Testis (tissue), 2 donors: ENCODE measurements around the gene OR6A2.

Experiments used
- POLR2A ChIP-seq: fragments of 450-650 bp; IDR thresholded peaks from one replicate; pipeline ENCODE4 v1.6.1; 2017; ENCODE audit warnings: antibody characterized with exemption, mild to moderate bottlenecking, moderate library complexity
- TF ChIP-seq, protein P1 (sequence below), 3 experiments: fragments of 450-650 bp in 2 of 3; fragments of 200-600 bp in 1 of 3; sonication (generic) in 1 of 3; IDR thresholded peaks; one replicate each; pipeline ENCODE4 v1.5.1; 2016 to 2019; ENCODE audit warnings: antibody characterized with exemption in 3 of 3, mild to moderate bottlenecking in 2 of 3, moderate library complexity in 1 of 3

DNA sequence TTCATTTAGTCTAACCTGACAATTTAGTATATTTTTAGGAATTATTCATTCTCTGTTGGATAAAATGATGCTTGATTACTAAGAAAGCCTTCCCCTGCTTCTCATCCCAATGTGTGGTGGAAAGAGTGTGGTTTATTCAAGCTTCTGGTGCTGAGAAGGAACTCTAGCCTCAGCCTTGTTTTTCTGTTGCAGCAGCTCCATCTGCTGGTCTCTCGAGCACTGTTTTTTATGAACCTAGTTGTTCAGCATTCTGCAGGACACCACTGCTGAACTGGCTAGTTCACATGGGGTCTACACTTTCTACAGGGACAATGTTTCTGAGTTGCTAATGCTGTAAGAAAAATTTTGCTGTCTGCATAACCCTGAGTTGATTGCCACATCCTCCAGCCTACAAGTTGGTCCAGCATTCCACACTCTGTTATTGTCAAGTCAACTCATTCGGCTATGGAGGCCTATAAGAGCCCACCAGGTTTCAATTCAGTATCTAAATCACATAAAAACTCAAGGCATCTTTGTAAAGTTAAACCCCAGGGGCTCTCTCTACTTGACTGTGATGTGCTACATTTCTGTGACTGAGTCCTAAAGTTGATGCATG is 42.0 kb downstream of the OR6A2 start:
- TF ChIP-seq, protein P1, sequence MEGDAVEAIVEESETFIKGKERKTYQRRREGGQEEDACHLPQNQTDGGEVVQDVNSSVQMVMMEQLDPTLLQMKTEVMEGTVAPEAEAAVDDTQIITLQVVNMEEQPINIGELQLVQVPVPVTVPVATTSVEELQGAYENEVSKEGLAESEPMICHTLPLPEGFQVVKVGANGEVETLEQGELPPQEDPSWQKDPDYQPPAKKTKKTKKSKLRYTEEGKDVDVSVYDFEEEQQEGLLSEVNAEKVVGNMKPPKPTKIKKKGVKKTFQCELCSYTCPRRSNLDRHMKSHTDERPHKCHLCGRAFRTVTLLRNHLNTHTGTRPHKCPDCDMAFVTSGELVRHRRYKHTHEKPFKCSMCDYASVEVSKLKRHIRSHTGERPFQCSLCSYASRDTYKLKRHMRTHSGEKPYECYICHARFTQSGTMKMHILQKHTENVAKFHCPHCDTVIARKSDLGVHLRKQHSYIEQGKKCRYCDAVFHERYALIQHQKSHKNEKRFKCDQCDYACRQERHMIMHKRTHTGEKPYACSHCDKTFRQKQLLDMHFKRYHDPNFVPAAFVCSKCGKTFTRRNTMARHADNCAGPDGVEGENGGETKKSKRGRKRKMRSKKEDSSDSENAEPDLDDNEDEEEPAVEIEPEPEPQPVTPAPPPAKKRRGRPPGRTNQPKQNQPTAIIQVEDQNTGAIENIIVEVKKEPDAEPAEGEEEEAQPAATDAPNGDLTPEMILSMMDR (IDR thresholded peaks at IDR 0.05) = peak; percentile 38 to 54 (median 38)
- TF ChIP-seq POLR2A = no peak
